ENCODE measurements around the gene KCTD21.

- TF ChIP-seq CTCF (IDR thresholded peaks at IDR 0.05) (no peak), POLR2A (IDR thresholded peaks at IDR 0.05) (no peak), EP300 (IDR thresholded peaks at IDR 0.05) (no peak)
Observed at GRCh38 chr11:78197816-78198215, 9.4 kb upstream of the KCTD21 start.

All from ovary (tissue), 3 donors.